SKM-1 (cell line): ENCODE measurements around the gene RAB38.

Experiments used
- DNase-seq: peaks from one replicate; lab custom pipeline; 2025; ENCODE audit not compliant: unreplicated experiment; lab: John Stamatoyannopoulos, UW

Gene RAB38

GRCh38 chr11:88170673-88171072, 4.6 kb downstream of the RAB38 start:
- DNase-seq = no peak

DNA sequence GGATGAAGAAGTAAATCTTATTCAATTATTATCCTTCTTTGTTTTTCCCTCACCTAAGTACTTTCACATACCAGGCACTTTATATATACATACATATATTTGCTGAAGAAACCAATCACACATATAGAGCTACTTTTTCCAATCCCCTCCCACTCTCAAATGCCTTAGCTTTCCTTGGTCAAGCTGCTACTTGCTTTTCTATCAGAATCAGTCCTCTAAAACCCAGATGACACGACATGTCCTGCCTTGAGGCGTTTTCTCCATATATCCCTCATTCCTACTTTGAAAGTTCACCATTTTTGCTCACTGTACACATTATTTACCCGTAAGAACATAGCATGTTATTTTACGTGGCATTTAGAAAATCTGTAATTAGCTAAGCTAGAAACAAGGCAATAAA, 5.4 kb downstream of the RAB38 start:
- DNase-seq = no peak

DNA sequence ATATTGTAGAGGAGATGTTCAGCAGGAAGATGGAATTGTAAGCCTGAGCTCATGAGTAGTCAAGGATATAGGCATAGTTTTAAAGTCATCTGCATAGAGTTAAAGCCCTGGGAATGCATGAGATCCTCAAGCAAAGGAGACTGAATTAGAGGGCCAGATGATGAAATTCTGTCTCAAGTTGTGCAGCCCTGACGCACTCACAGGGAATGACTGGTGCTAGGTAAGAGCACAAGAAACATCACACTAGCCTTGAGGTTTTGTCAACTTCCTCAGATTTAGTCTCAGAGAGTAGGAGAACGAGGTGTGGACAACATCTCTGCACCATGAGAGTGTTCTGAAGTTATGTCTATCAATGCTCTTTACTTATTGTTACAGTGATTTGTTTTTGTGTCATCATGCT, 5.8 kb downstream of the RAB38 start:
- DNase-seq = no peak

DNA sequence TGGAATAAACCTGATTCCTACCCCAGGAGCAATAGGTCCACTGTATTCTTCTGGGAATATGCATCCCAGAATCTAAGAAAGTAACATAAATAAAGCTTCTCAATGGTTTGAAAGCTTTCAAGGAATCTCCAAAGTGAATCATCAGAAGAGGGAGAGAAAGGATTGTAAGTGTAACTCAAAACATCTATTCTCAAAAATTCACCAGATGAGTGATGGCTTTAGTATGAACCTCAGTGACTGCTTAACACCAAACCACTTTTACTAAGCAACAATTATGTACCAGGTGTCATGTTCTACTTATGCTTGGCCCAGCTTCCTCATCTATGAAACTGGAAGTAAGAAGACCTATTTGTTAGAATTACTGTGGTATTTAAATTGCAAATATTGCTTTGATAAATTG, 7.4 kb downstream of the RAB38 start:
- no peak for DNase-seq

DNA sequence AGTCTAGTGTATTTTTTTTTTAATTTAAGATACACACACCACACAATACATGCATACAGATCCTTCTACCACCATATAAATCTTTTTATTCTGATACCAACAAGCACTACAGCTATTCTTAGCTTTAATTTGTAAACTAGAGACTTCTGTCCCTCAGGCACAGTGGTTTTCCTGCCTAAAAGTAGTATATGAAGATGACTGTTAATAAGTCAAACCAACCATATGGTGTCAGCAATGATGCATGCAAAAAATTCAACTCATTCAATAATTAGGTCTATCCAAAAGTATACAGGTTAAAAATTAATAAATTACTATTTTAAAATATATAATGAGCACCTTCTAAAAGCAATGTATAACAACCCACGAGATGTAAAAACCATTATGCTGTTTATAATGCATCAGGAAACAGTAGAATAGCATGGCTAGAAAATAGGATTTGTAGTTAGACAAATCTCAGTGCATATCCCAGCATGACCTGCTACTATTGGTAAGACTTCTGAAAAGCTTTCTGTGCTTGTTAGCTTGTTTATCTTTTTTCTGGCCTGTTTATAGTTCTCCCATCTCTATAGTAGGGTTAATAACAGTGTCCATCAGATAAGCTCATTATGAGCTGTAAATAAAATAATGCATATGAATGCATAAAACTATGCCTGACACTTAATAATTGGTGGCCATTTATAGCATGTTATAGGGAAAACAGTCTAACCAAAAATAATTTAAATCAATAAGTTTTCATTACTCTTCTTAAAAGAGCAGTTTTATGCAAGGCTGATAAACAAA, 10.2 kb downstream of the RAB38 start:
- DNase-seq = no peak

- no peak for DNase-seq
These were observed 10.9 kb downstream of the RAB38 start for GRCh38 chr11:88164320-88164719.

GRCh38 chr11:88158081-88158480, 17.2 kb downstream of the RAB38 start:
- no peak for DNase-seq

- no peak for DNase-seq
These were observed 17.9 kb downstream of the RAB38 start for GRCh38 chr11:88157370-88157769.

DNA sequence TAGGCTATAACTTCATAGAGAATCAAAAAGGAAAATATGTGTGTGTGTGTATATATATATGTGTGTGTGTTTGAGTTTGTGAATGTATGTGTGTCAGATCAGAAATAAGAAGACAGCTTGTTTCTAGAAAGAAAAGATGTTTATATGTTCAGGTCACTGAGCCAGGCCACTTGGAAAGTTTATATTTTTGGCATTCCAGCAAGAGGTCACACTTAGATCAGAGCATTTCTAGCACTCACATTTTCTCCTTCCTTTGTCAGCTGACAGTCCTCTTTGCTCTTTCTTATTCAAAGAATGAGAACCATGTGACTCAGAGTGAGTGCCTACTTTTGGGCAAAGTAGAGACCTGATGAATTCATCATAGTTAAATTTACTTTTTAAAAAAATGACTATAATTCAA, 22.9 kb downstream of the RAB38 start:
- DNase-seq = no peak

- no peak for DNase-seq
These were observed 23.5 kb downstream of the RAB38 start for GRCh38 chr11:88151709-88152265.

- DNase-seq = no peak
These were observed 29.1 kb downstream of the RAB38 start for GRCh38 chr11:88146106-88146505.

GRCh38 chr11:88139865-88140264, 35.4 kb downstream of the RAB38 start:
- no peak for DNase-seq

DNA sequence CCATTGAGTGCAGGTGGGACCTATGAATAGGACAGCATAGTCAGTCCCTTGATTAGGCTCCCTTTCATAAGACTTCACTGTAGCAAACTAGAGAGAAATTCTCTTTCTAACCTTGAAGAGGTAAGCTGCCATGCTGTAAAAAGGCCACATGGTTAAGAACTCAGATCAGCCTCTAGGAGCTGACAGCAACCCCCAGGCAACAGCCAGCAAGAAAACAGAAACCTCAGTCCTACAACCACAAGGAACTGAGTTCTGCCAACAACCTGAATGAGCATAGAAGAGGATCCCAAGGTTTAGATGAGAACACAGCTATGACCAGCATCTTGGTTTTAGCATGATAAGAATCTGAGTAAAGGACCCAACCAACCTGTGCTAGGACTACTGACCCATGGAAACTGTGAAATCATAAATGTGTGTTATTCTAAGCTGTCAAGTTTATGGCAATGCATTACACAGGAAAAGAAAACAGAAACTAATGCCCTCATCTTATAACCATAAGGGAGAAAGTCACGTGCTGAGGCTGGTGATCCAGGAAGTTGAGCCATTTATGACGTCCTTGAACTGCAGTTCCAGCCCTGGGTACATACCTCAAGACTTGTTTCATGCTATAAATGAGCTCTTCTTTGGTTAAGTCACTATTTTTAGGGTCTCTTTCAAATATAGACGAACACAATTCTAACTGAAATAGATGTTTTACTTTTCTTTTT, 43.3 kb downstream of the RAB38 start:
- DNase-seq = no peak

DNA sequence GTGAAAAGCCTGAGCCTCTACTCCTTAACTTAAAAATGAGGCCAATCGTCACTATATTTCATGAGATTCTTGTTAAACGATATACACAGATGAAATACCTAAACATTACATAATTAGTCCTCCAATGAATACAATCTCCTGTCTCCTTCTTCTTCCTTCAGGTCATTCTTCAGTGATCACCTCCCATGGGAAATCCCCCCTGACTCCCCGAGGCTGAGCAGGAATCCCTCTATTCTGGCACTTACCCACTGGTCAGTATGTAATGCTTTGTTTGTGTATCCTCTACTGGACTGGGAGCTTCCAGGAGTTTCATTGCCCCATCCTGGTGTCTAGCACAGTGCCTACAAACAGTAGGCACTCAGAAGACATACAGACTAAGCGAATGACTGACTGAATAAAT, 52.3 kb downstream of the RAB38 start:
- no peak for DNase-seq

DNA sequence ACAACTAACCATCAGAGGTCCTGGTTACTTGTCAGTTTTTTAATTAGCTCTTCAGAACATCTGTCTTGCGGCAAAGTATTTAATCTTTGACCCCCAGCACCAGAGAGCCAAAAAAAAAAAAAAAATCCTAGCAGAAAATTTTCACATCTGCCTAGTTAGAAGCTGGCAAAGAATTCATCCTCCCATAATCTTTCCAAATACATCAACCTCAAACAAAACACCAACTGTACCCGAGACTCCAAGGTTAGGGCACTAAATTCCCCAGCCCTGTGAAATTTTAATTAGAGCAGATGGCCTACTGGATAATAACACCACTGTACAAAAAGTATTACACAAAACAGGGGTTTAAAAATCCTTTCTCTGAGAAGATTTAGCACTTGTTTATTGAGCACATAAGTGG, 55.7 kb downstream of the RAB38 start:
- no peak for DNase-seq

GRCh38 chr11:88117281-88117858, 57.9 kb downstream of the RAB38 start:
- DNase-seq = no peak

DNA sequence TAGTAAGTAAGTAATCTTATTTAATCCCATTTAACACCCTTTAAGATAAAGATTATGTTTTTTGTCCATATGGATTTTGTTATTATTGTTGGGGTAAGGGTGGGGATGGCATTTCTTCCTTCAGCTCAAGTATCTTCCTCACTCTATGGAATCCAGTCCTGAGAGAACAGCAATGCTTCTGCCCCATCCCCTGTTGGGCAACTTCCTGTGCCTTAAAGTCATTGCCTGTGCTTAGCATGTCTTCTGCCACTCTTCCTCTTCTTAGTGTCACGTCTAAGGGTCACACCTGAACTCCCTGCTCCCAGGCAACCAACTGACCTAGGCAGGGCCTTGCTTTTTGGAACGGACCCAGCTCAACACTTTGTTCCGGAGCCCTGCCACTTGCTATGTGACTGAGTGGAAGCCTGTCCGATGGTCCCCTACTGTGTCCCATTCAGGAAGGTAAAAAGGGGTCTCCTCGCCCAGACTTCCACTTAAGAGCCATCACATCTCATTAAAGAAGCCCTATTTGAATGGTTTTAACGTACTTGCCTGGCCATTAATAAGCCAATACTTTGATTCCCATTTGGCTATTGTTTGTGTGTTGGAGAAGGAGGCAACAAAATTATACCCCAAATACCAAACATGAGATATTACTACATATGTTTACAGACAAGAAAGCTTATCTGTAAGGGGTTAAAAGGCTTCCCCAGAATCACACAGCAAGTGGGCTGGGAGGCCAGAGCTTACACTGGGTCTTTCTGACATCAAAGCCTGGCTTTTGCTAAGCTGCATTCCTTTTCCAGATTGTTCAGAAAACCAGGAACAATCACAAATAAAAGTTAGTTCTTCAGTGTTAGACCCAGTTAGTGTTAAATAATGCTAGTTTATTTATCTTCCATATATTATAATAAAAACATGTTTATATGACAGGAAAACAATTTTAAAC, 59.2 kb downstream of the RAB38 start:
- peak; percentile 17 for DNase-seq

- DNase-seq = no peak
These were observed 60.7 kb downstream of the RAB38 start for GRCh38 chr11:88114486-88115045.

DNA sequence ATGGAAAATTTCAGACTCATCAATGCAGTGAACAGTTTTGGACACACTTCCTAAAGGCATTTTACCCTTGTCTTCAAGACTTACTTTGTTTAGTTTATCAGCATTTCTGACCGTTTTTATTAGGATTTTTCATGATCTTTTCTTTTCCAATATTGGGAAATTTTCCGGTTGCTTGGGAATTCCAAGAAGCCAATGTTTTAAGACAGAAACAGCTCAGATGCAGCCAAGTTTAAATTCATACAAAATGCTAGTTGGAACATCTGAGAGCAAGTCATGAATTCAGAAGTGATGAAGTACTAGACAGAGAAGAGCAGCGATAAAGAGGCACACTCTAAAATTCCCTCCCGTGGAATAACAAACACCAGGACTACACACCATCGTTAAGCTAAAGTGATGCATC, 68.6 kb downstream of the RAB38 start:
- DNase-seq = no peak

GRCh38 chr11:88105951-88106350, 69.3 kb downstream of the RAB38 start:
- no peak for DNase-seq

- no peak for DNase-seq
These were observed 69.7 kb downstream of the RAB38 start for GRCh38 chr11:88105526-88105925.
